ENCODE results near the gene REEP6.

DNA sequence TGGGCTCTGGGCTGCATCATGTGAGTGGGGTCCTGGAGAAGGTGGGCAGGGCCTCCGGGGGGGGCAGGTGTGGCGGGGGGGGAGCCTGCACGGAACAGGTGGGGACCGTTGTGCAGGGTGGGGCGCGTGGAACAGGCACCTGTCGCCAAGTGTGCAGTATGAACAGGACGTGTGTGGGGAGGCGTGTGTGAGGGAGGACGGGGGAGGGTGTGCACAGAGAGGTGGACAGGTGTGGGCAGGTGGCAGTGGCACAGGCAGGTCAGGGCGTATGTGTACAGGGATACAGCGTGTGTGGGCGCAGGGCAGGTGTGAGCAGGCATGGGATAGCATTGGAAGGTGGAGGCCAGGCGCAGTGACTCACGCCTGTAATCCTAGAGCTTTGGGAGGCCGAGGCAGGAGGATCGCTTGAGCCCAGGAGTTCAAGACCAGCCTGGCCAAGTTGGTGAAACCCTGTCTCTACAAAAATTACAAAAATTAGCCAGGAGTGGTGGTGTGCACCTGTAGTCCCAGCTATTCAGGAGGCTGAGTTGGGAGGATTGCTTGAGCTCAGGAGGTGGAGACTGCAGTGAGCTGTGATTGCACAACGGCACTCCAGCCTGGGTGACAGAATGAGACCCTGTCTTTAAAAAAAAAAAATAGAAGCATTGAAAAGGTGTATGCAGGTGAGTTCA lies 36.1 kb downstream of the REEP6 start:
- no peak for TF ChIP-seq TAF1 (IDR thresholded peaks at IDR 0.05; ENCODE audit: borderline replicate concordance, insufficient read depth, low read length)
- TF ChIP-seq, protein P1, sequence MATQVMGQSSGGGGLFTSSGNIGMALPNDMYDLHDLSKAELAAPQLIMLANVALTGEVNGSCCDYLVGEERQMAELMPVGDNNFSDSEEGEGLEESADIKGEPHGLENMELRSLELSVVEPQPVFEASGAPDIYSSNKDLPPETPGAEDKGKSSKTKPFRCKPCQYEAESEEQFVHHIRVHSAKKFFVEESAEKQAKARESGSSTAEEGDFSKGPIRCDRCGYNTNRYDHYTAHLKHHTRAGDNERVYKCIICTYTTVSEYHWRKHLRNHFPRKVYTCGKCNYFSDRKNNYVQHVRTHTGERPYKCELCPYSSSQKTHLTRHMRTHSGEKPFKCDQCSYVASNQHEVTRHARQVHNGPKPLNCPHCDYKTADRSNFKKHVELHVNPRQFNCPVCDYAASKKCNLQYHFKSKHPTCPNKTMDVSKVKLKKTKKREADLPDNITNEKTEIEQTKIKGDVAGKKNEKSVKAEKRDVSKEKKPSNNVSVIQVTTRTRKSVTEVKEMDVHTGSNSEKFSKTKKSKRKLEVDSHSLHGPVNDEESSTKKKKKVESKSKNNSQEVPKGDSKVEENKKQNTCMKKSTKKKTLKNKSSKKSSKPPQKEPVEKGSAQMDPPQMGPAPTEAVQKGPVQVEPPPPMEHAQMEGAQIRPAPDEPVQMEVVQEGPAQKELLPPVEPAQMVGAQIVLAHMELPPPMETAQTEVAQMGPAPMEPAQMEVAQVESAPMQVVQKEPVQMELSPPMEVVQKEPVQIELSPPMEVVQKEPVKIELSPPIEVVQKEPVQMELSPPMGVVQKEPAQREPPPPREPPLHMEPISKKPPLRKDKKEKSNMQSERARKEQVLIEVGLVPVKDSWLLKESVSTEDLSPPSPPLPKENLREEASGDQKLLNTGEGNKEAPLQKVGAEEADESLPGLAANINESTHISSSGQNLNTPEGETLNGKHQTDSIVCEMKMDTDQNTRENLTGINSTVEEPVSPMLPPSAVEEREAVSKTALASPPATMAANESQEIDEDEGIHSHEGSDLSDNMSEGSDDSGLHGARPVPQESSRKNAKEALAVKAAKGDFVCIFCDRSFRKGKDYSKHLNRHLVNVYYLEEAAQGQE (IDR thresholded peaks at IDR 0.05; ENCODE audit: insufficient read depth in 1 of 2, low read depth in 2 of 2, low read length in 2 of 2), result no peak
- TF ChIP-seq POLR2AphosphoS5 (IDR thresholded peaks at IDR 0.05; ENCODE audit: low read depth, low read length), result no peak
- no peak for TF ChIP-seq FOXP2 (optimal IDR thresholded peaks at IDR 0.05; ENCODE audit: borderline replicate concordance, extremely low read depth, extremely low read length, insufficient read depth)
